Smooth muscle cell (in vitro differentiated cells): ENCODE results near the gene TYROBP. TPM values are rescaled to one million over a fixed set of nuclear protein-coding genes. Genes with fewer than 3 reads are reported as not detected.
"Not testable (repeated sequence)": the region's sequence is repeated elsewhere in the genome, so short reads cannot be mapped to it uniquely, and the experiment has no call there.

Experiments
- DNase-seq: peaks from one replicate; lab custom pipeline; 2025; ENCODE audit not compliant: unreplicated experiment; lab: John Stamatoyannopoulos, UW
- H2AFZ ChIP-seq: fragments of 200-600 bp; sonication (generic); 2 replicates; pipeline ENCODE4 v1.6.0; 2016; ENCODE audit warnings: antibody characterized with exemption, low read depth, mild to moderate bottlenecking
- H3F3A ChIP-seq: fragments of 200-600 bp; sonication (generic); 2 replicates; pipeline ENCODE4 v1.6.0; 2017; ENCODE audit warnings: antibody characterized with exemption, low read depth
- H3K27ac ChIP-seq: fragments of 200-600 bp; sonication (generic); 2 replicates; pipeline ENCODE4 v1.5.1; 2016; ENCODE audit warnings: low read depth, mild to moderate bottlenecking
- H3K27me3 ChIP-seq: fragments of 200-600 bp; sonication (generic); 2 replicates; pipeline ENCODE4 v1.6.1; 2016; ENCODE audit warnings: low read depth, mild to moderate bottlenecking
- H3K36me3 ChIP-seq: fragments of 200-600 bp; sonication (generic); 2 replicates; pipeline ENCODE4 v1.5.1; 2016; ENCODE audit warnings: low read depth
- H3K4me1 ChIP-seq: fragments of 200-600 bp; sonication (generic); 2 replicates; pipeline ENCODE4 v1.5.1; 2016; ENCODE audit warnings: low read depth
- H3K4me2 ChIP-seq: fragments of 200-600 bp; sonication (generic); 2 replicates; pipeline ENCODE4 v1.6.0; 2016; ENCODE audit warnings: mild to moderate bottlenecking
- H3K4me3 ChIP-seq: fragments of 200-600 bp; sonication (generic); 2 replicates; pipeline ENCODE4 v1.5.1; 2016; ENCODE audit warnings: mild to moderate bottlenecking
- H3K79me2 ChIP-seq: fragments of 200-600 bp; sonication (generic); 2 replicates; pipeline ENCODE4 v1.6.0; 2016; ENCODE audit warnings: low read depth, mild to moderate bottlenecking
- H3K9ac ChIP-seq: fragments of 200-600 bp; sonication (generic); 2 replicates; pipeline ENCODE4 v1.6.0; 2016; ENCODE audit warnings: low read depth
- H3K9me3 ChIP-seq: fragments of 200-600 bp; sonication (generic); replicated peaks from 2 replicates; pipeline ENCODE4 v1.5.1; 2016; ENCODE audit warnings: low read depth
- H4K20me1 ChIP-seq: fragments of 200-600 bp; sonication (generic); 2 replicates; pipeline ENCODE4 v1.6.0; 2016; ENCODE audit warnings: low read depth
- WGBS: methylation state at CpG from one replicate; pipeline ENCODE4 v1.1.7; 2016; ENCODE audit warnings: low lambda C conversion rate; 5-methylcytosine and 5-hydroxymethylcytosine counted together
- polyA plus RNA-seq: library from polyadenylated mRNA; unstranded; fragments of >200 nt; fragmentation: Nextera tagmentation; extraction: Ambion mirVana; gene quantifications from 2 replicates; pipeline ENCODE4 v1.2.1, GENCODE V29; 2016
- total RNA-seq: library from RNA; depleted of rRNA; stranded (reverse); fragments of >200 nt; gene quantifications from 2 replicates; pipeline ENCODE4 v1.2.3, GENCODE V29; 2014
- TF ChIP-seq, protein P1 (sequence below): fragments of 200-600 bp; sonication (generic); IDR thresholded peaks from 2 replicates; pipeline ENCODE4 v1.5.1; 2017; ENCODE audit warnings: borderline replicate concordance, mild to moderate bottlenecking, antibody characterized with exemption; ENCODE audit not compliant: insufficient read depth, poor library complexity, severe bottlenecking

TYROBP gene
- total and polyA plus RNA-seq, 2 experiments from 2014 or later: not detected

DNA sequence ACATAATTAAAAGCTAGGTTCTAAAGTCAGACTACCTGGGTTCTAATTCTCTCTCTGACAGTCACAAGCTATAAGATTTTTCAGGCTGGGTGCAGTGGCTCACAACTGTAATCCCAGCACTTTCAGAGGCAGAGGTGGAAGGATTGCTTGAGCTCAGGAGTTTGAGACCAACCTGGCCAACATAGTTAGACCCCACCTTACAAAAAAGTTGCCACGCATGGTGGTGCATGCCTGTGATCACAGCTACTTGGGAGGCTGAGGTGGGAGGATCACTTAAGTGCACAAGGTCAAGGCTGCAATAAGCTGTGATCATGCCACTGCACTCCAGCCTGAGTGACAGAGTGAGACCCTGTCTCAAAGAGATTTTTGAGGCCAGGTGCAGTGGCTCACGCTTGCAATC, 13.8 kb downstream of the TYROBP start:
- Histone ChIP-seq H3K9me3 (no peaks in the 10 kb centered on the region), H4K20me1 (no peaks in the 10 kb centered on the region), H2AFZ (no peak overlapping the region), H3F3A (no peaks in the 10 kb centered on the region), H3K36me3 (no peaks in the 10 kb centered on the region), H3K4me2 (no peak overlapping the region), H3K4me3 (no peak overlapping the region), H3K4me1 (peaks cover 5% of the 10 kb centered on the region), H3K27me3 (no peaks in the 10 kb centered on the region), H3K79me2 (peaks cover 13% of the 10 kb centered on the region), H3K9ac (no peak overlapping the region), H3K27ac (no peak overlapping the region)
- no peak for DNase-seq
- 98% methylated on average over 2 of the region's 2 CpGs for WGBS
- TF ChIP-seq, protein P1, sequence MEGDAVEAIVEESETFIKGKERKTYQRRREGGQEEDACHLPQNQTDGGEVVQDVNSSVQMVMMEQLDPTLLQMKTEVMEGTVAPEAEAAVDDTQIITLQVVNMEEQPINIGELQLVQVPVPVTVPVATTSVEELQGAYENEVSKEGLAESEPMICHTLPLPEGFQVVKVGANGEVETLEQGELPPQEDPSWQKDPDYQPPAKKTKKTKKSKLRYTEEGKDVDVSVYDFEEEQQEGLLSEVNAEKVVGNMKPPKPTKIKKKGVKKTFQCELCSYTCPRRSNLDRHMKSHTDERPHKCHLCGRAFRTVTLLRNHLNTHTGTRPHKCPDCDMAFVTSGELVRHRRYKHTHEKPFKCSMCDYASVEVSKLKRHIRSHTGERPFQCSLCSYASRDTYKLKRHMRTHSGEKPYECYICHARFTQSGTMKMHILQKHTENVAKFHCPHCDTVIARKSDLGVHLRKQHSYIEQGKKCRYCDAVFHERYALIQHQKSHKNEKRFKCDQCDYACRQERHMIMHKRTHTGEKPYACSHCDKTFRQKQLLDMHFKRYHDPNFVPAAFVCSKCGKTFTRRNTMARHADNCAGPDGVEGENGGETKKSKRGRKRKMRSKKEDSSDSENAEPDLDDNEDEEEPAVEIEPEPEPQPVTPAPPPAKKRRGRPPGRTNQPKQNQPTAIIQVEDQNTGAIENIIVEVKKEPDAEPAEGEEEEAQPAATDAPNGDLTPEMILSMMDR: no peak

GRCh38 chr19:35891819-35892218, 16.3 kb downstream of the TYROBP start:
- H4K20me1 ChIP-seq, H3K4me3 ChIP-seq, H3K27ac ChIP-seq, H3K36me3 ChIP-seq, H3K9me3 ChIP-seq, H3K79me2 ChIP-seq, H2AFZ ChIP-seq, H3K4me1 ChIP-seq, H3K4me2 ChIP-seq, H3K27me3 ChIP-seq, DNase-seq, H3K9ac ChIP-seq, H3F3A ChIP-seq: not testable (repeated sequence)
- WGBS: 97% methylated on average over 3 of the region's 3 CpGs

DNA sequence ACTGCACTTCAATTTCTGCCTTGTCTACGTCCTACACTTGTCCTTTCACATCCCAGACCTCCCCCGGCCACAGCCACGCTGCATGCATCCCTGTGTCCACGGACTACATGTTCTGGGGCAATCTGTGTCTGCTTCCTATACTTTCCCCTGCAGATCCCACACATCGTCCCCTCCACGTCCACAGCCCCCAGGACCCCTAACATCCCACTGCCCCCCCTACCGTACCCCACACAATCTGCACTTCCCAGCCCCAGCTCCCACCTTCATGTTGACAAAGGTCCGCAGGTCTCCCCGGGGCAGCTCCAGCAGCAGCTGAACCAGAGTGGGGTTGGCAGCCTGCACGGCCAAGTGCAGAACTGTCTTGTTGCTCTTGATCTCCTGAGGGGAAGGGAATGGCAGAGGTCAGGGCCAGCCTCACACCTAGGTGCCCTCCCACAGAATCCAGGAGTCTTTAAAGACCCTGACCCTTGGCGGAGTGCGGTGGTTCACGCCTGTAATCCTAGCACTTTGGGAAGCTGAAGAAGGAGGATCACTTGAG, 17.9 kb downstream of the TYROBP start:
- DNase-seq: no peak
- no peaks in the 10 kb centered on the region for H3K27me3 ChIP-seq
- no peaks in the 10 kb centered on the region for H3F3A ChIP-seq
- no peak overlapping the region for H2AFZ ChIP-seq
- H3K9me3 ChIP-seq: no peaks in the 10 kb centered on the region
- WGBS: 96% methylated on average over 10 of the region's 13 CpGs
- no peaks in the 10 kb centered on the region for H3K79me2 ChIP-seq
- no peak overlapping the region for H3K9ac ChIP-seq
- no peak overlapping the region for H3K27ac ChIP-seq
- H4K20me1 ChIP-seq: no peaks in the 10 kb centered on the region
- H3K4me1 ChIP-seq: no peaks in the 10 kb centered on the region
- TF ChIP-seq, protein P1: no peak
- no peak overlapping the region for H3K4me3 ChIP-seq
- no peaks in the 10 kb centered on the region for H3K36me3 ChIP-seq
- no peak overlapping the region for H3K4me2 ChIP-seq

DNA sequence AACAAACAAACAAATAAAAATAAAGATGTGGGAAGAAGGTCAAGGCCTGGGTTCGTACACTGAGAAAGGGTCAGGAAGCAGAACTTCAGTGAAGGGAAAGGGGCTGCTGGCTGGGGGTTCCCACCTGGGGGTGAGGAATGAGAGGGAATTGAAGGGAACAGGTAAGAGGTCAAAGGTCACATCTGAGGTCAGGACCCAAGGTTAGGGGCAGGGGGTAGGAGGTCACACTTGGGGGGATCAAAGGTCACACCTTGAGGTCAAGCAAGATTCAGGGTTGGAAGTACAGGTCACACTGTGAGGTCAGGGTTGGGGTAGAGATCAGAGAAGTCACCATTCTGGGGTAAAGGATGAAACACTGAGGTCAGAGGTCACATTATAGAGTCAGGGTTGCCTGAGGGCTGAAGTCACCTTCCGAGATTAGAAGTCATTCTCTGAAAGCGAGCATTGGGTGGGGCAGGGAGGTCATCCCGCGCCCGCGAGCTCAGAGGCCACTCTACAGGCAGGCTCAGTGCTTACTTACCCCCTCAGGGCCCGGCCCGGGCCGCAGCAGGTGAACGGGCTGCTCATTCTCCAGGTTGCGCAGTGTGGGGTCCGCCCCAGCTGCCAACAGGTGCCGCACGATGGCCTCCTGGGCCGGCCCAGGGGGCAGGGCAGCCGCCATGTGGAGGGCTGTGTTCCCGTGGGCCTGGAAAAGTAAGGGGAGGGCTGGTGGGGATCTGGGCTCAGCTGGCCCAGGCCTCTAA, 18.6 kb downstream of the TYROBP start:
- Histone ChIP-seq H3K9me3 (no peaks in the 10 kb centered on the region), H3K4me3 (no peak overlapping the region), H3K4me2 (no peak overlapping the region), H4K20me1 (no peaks in the 10 kb centered on the region), H3K27ac (no peak overlapping the region), H3F3A (no peaks in the 10 kb centered on the region), H3K36me3 (no peaks in the 10 kb centered on the region), H2AFZ (no peak overlapping the region), H3K27me3 (no peaks in the 10 kb centered on the region), H3K4me1 (no peaks in the 10 kb centered on the region), H3K79me2 (no peaks in the 10 kb centered on the region), H3K9ac (no peak overlapping the region)
- TF ChIP-seq, protein P1: no peak
- 97% methylated on average over 18 of the region's 18 CpGs for WGBS
- no peak for DNase-seq
